Measurements from ENCODE around the gene PCGF6.
A peak's percentile ranks its signal among the peaks of the same experiment; 100 is the strongest.

PCGF6 gene, protein sequence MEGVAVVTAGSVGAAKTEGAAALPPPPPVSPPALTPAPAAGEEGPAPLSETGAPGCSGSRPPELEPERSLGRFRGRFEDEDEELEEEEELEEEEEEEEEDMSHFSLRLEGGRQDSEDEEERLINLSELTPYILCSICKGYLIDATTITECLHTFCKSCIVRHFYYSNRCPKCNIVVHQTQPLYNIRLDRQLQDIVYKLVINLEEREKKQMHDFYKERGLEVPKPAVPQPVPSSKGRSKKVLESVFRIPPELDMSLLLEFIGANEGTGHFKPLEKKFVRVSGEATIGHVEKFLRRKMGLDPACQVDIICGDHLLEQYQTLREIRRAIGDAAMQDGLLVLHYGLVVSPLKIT

GRCh38 chr10:103350517-103351260, at the start of gene PCGF6:
Gene PCGF6, minus strand, starts transcription at chr10:103351140. Its CDS starts 74 bp downstream, at chr10:103351066.
- TF ChIP-seq TEAD4 (IDR thresholded peaks at IDR 0.05) (peak; percentile 27; the same call in 1 of the 2 replicates), YY1 (IDR thresholded peaks at IDR 0.05; ENCODE audit: low read depth) (peak; percentile 72), CEBPB (IDR thresholded peaks at IDR 0.05) (no peak), EP300 (IDR thresholded peaks at IDR 0.05; ENCODE audit: borderline replicate concordance) (peak; percentile 3; the same call in 1 of the 2 replicates), TAF1 (IDR thresholded peaks at IDR 0.05; ENCODE audit: low read depth) (peak; percentile 94), CREB1 (IDR thresholded peaks at IDR 0.05; ENCODE audit: low read depth) (no peak), FOXM1 (IDR thresholded peaks at IDR 0.05; ENCODE audit: borderline replicate concordance, low read depth) (no peak), TCF12 (IDR thresholded peaks at IDR 0.05; ENCODE audit: low read depth) (peak; percentile 64; the same call in 1 of the 2 replicates), MAX (IDR thresholded peaks at IDR 0.05) (peak; percentile 94), EGR1 (IDR thresholded peaks at IDR 0.05) (peak; percentile 11; the same call in 1 of the 2 replicates), RAD21 (IDR thresholded peaks at IDR 0.05; ENCODE audit: low read depth) (no peak), ZBTB7A (IDR thresholded peaks at IDR 0.05; ENCODE audit: low read depth) (peak; percentile 87; the same call in 1 of the 2 replicates), NFIC (IDR thresholded peaks at IDR 0.05) (peak; percentile 17; the same call in 1 of the 2 replicates)
- TF ChIP-seq, protein P1, sequence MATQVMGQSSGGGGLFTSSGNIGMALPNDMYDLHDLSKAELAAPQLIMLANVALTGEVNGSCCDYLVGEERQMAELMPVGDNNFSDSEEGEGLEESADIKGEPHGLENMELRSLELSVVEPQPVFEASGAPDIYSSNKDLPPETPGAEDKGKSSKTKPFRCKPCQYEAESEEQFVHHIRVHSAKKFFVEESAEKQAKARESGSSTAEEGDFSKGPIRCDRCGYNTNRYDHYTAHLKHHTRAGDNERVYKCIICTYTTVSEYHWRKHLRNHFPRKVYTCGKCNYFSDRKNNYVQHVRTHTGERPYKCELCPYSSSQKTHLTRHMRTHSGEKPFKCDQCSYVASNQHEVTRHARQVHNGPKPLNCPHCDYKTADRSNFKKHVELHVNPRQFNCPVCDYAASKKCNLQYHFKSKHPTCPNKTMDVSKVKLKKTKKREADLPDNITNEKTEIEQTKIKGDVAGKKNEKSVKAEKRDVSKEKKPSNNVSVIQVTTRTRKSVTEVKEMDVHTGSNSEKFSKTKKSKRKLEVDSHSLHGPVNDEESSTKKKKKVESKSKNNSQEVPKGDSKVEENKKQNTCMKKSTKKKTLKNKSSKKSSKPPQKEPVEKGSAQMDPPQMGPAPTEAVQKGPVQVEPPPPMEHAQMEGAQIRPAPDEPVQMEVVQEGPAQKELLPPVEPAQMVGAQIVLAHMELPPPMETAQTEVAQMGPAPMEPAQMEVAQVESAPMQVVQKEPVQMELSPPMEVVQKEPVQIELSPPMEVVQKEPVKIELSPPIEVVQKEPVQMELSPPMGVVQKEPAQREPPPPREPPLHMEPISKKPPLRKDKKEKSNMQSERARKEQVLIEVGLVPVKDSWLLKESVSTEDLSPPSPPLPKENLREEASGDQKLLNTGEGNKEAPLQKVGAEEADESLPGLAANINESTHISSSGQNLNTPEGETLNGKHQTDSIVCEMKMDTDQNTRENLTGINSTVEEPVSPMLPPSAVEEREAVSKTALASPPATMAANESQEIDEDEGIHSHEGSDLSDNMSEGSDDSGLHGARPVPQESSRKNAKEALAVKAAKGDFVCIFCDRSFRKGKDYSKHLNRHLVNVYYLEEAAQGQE (IDR thresholded peaks at IDR 0.05; ENCODE audit: low read depth) = no peak
- TF ChIP-seq, protein P2, sequence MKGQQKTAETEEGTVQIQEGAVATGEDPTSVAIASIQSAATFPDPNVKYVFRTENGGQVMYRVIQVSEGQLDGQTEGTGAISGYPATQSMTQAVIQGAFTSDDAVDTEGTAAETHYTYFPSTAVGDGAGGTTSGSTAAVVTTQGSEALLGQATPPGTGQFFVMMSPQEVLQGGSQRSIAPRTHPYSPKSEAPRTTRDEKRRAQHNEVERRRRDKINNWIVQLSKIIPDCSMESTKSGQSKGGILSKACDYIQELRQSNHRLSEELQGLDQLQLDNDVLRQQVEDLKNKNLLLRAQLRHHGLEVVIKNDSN (IDR thresholded peaks at IDR 0.05) = 0 out of 2 replicates have a peak, but pooled peaks have one; percentile 2

DNA sequence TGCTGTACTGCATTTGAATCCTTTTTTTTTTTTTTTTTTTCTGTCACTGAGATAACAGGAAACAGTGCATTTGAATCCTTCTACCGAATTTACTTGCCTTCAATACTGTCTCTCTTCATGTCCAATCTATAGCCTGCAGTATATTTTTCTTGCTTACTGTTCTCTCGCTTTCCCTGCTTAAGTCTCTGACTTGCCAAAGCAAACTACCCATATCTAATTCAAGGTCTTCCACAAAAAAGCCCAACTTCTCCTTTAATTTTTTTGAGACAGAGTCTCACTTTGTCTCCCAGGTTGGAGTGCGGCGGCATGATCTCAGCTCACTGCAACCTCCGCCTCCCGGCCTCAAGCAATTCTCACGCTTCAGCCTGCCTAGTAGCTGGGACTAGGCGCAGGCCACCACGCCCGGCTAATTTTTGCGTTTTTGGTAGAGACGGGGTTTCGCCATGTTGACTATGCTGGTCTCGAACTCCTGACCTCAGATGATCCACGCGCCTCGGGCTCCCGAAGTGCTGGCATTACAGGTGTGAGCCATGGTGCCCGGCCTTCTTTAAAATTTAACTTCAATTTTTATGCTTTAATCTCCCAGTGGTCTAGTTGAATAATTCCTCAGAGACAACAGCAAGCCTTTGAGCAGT, 46.4 kb upstream of the PCGF6 start:
- no peak for TF ChIP-seq EGR1 (IDR thresholded peaks at IDR 0.05)
- TF ChIP-seq TEAD4 (IDR thresholded peaks at IDR 0.05) = no peak
- no peak for TF ChIP-seq NFIC (IDR thresholded peaks at IDR 0.05)
- TF ChIP-seq TCF12 (IDR thresholded peaks at IDR 0.05; ENCODE audit: low read depth) = no peak
- TF ChIP-seq, protein P2 (IDR thresholded peaks at IDR 0.05) = no peak
- TF ChIP-seq FOXM1 (IDR thresholded peaks at IDR 0.05; ENCODE audit: borderline replicate concordance, low read depth) = no peak
- TF ChIP-seq ZBTB7A (IDR thresholded peaks at IDR 0.05; ENCODE audit: low read depth) = no peak
- TF ChIP-seq TAF1 (IDR thresholded peaks at IDR 0.05; ENCODE audit: low read depth) = no peak
- TF ChIP-seq CREB1 (IDR thresholded peaks at IDR 0.05; ENCODE audit: low read depth) = no peak
- TF ChIP-seq RAD21 (IDR thresholded peaks at IDR 0.05; ENCODE audit: low read depth) = no peak
- TF ChIP-seq EP300 (IDR thresholded peaks at IDR 0.05; ENCODE audit: borderline replicate concordance) = no peak
- no peak for TF ChIP-seq YY1 (IDR thresholded peaks at IDR 0.05; ENCODE audit: low read depth)
- TF ChIP-seq, protein P1 (IDR thresholded peaks at IDR 0.05; ENCODE audit: low read depth) = no peak
- no peak for TF ChIP-seq MAX (IDR thresholded peaks at IDR 0.05)
- TF ChIP-seq CEBPB (IDR thresholded peaks at IDR 0.05) = no peak

DNA sequence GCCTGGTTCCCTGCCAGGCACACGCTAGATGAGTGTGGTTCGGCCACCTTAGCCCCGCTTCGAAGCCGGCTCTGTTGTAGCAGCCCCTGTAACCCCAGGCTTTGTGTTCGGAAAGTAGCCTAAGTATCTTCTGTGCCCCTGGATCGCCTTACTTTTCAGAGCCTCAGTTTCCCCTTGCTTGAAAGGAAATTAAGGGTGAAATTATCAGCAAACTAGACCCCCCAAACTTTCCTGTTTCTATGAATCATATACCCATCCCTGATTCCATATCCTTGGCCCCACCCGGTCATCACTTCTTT, 45.8 kb upstream of the PCGF6 start:
- TF ChIP-seq, protein P1 (IDR thresholded peaks at IDR 0.05; ENCODE audit: low read depth) = no peak
- no peak for TF ChIP-seq TEAD4 (IDR thresholded peaks at IDR 0.05)

Data from Ishikawa (cell line).